Measurements from ENCODE around the gene SPTBN4.

GRCh38 chr19:40528533-40529092 is 61.8 kb downstream of the SPTBN4 start:
- TF ChIP-seq EZH2phosphoT487 (IDR thresholded peaks at IDR 0.05; ENCODE audit: borderline replicate concordance, low read length): no peak
- TF ChIP-seq CTCF (conservative IDR thresholded peaks at IDR 0.05; ENCODE audit: low read depth, low read length): no peak
- no peak for TF ChIP-seq EZH2 (IDR thresholded peaks at IDR 0.05; ENCODE audit: low read length, unreplicated experiment)
